NK-92 treated with Interleukin-12 subunit alpha and Interleukin-12 subunit beta, amount 100 ng/mL, for 24 hours (cell line): ENCODE data around the gene SYT12.
"Not testable (repeated sequence)": the region's sequence is repeated elsewhere in the genome, so short reads cannot be mapped to it uniquely, and the experiment has no call there.

Source experiments
- DNase-seq: peaks from one replicate; lab custom pipeline; 2025; lab: John Stamatoyannopoulos, UW

The SYT12 gene

GRCh38 chr11:66996609-66997273 lies 26.2 kb upstream of the SYT12 start:
- DNase-seq = no peak

GRCh38 chr11:66999555-66999954 lies 23.4 kb upstream of the SYT12 start:
- no peak for DNase-seq

- no peak for DNase-seq
These were observed 21.6 kb upstream of the SYT12 start for GRCh38 chr11:67001332-67001731.

DNA sequence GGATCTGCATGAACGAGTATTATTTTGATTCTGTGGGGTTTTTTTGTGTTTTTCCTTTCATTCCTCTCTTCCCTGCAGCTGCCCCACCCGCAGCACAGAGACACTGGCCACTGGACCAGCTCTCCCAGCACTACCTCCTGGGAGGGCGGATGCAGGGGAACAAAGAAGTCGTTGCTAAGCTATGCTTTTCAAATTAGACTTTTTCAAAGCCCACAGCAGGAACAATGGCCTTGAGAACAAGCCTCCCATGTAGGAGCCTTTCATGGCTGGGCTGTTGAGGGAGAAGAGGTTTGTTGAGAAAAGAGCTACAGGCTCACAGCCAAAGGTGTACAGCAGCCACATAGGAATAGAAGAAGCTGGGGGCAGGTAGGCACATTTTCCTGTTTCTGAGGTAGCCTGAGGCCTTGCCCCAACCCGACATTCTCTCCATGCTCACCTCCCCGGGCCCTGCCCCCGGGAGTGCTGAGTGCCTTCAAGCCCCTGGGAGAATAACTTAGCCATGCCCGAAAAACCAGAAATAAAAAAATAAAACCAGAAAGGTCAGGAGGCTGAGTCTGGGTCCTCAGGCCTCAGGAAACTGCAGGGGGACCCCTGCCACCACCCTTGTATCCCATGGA lies 20.5 kb upstream of the SYT12 start:
- no peak for DNase-seq

DNA sequence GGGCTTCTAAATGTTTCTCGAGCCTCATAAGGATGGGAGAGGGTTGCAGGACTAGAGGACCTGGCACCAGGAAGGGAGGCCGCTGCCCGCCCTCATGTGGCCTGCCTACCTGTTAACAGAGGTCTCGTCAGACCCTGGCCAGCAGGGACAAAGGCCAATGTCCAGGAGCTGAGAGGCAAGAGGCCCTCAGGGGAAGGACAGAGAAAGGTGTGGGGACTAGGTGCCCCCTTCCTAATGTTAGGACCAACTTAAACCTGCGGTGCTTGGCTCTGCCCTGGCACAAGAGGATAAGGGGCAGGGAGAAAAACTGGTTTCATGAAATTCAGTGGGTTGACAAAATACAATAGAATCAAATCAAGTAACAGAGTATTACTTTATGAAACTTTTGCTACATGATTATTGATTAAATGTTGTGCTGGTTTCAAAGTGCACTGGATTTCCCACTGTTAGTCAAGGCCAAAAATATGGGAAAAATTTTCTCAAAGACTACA lies 20.0 kb upstream of the SYT12 start:
- DNase-seq = no peak

DNA sequence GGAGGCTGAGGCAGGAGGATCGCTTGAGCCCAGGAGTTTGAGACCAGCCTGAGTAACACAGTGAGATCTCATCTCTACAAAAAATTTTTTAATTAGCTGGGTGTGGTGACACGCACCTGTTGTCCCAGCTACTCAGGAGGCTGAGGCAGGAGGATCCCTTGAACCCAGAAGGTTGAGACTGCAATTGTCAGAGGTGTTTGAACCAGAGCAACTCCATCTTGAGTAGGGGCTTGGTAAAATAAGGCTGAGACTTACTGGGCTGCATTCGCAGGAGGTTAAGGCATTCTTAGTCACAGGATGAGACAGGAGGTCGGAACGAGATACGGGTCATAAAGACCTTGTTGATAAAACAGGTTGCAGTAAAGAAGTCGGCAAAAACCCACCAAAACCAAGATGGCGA lies 17.7 kb upstream of the SYT12 start:
- DNase-seq = not testable (repeated sequence)

DNA sequence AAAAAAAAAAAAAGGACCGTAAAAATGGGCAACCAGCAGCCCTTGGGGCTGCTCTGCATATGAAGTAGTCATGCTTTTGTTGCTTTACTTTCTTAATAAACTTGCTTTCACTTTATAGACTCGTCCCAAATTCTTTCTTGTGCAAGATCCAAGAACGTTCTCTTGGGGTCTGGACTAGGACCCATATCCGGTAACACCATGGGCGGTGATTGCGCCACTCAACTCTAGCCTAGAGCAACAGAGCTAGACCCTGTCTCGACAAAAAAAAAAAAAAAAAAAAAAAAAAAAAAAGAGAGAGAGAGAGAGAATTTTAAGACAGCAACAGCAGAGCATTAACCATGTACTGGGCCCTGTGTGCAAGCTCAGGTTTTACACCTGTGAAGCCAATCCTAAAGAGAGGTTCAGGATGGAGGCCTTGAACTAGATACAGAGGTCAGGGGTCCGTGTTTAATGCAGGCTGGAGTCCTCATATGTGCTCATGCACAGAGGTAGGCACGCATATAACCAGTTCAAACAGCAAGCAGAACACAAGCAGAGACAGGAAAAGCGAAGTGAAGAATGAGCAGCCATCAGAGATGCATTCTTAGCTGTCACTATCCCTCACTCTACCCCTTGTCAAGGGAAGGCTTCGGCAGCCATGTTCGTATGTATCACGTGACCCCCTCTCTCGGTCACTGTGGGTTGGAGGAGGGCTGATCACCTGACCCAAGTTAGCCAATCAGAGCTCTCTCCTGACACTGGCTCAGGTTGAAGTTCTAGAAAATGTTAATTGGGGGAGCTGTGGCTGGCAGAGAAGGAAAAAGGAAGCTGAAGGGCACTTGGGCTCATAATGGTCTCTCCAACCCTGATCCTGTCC lies 16.7 kb upstream of the SYT12 start:
- DNase-seq = no peak

DNA sequence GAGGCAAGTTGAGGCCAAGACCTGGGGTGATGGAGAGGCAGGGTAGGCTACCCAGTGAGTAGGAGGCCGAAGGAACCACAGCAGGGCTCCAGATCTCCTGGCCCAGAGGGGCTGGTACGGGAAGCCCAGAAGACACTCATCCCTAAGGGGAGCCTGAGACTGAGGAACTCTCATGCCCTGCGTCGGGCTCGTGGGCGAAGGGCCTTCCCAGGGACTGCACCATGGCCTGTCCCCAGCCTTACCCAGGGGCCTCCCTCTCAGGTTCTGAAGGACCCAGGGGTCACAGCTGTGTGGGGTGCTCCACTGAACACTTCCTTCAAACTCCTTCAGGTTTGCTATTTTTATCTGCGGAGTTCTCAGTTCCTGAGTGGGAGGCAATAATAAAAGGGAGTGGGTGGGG lies 15.8 kb upstream of the SYT12 start:
- no peak for DNase-seq

GRCh38 chr11:67010296-67010905 lies 12.5 kb upstream of the SYT12 start:
- no peak for DNase-seq

DNA sequence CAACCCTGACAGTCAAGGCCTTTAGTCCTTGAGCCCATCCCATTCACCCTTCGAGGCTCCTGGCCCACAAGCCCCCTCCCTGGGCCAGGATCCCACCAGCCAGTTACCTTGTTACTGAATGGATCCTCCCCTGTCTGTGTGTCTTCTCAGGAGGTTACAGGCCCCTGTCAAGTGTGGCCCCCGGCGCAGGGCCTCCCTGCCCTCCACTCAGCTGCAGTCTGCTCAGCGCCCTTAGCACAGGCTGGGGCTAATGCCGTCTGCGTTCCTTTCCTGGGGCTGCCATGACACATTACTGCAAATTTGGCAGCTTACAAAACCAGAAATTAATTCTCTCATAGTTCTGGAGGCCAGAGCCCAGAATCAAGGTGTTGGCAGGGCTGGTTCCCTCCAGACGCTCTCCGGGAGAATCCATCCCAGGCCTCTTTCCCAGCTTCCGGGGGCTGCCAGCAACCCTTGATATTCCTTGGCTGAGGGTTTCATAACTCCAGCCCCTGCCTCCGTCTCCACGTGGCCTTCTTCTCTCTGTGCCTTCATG lies 9.4 kb upstream of the SYT12 start:
- DNase-seq = no peak

DNA sequence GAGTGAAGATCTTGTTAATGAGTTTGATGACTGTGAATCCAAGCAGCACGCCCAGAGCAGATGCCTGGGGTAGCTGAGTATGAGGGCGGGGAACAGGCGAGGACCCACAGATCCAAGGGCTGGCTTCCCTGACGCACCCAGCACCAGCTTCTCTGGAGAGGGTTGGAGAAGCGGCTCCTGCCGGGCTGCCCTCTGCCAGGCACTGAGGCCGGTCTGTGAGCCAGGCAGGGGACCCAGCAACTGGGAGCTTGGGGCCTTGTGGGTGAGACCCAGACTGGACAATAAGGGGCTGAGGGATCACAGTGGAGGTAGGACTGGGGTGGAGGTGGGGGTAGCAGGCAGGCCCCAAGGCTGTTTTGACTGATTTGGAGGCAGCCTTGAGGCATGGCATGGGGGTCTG lies 8.6 kb upstream of the SYT12 start:
- no peak for DNase-seq

DNA sequence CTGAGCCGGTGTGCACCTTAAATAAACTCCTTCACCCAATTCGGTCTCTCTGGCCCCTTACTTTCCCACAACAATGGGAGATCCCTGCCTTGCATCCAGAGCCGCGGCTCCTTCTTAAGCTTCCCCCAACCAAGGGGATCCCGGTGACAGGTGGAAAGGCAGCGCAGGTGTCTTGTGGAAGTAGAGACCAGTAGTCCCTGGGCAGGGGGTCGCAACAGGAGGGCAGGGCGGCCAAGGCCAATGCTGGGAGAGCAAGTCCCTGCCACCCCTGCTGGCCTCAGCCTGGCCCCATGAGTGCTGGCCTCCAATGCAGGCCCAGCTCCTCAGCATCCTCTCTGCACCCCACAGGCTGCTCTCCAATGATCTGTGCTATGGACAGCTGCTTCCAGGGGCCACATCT lies 7.9 kb upstream of the SYT12 start:
- DNase-seq = no peak

DNA sequence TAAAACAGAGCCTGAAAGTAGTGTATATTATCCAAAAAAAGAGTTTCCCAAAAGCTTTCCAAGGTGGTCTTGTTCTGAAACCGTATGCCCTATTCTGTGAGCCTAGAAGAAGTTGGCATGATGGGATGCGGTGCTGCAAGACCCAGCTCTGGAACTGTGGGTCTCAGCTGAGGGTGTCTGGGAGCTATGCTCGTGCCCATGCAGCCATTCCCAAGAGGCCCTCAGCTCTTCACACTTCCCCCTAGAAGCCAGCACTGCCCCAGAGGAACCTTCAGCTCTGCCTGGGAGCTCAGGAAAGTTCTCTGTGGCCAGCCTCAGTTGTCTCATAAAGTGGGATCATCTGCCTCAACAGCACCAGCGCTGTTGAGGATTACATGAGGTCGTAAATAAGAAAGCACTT lies 6.4 kb upstream of the SYT12 start:
- no peak for DNase-seq

GRCh38 chr11:67020949-67021348 lies 2.0 kb upstream of the SYT12 start:
- DNase-seq = no peak

- DNase-seq = no peak
These were observed 497 bp upstream of the SYT12 start for GRCh38 chr11:67022341-67022933.

GRCh38 chr11:67023957-67024353 lies 1.0 kb downstream of the SYT12 start:
- DNase-seq = no peak

- DNase-seq = peak; percentile 45
These were observed 1.5 kb downstream of the SYT12 start for GRCh38 chr11:67024410-67024809.

DNA sequence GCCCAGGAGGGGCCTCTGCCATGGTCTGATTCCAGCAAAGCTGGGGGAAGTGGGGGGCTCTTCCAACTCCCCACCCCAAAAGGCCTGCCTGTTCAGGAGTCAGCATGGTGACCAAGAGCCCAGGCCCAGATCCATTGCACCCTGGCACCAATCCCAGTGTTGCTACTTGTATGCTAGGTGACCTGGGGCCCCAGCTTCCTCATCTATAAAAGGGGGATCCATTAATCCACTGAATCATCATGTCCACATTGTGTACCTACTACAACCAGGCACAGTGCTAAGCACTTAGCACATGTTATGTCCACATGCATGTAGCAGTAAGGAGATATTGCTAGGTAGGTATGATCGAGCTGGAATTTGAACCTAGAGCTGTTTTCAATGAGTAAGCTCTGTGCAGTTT lies 2.0 kb downstream of the SYT12 start:
- DNase-seq = no peak

DNA sequence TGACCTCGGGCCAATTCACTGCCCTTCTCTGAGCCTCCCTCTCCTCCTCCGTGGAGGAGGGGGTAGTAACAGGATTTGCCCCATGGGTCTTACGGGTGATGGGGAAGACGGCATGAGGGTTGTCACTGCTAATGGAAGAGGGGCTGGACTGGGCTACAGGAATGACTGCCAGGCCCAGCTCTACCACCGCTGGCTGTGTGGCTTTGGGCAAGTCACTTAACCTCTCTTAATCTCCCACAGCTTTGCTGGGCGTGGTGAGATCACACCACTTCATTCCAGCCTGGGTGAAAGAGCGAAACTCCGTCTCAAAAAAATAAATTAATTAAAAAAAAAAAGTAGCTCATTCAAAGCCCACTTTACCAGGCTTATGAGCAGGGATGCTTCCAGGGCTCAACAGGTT lies 2.8 kb downstream of the SYT12 start:
- no peak for DNase-seq

GRCh38 chr11:67026941-67027340 lies 4.0 kb downstream of the SYT12 start:
- no peak for DNase-seq

DNA sequence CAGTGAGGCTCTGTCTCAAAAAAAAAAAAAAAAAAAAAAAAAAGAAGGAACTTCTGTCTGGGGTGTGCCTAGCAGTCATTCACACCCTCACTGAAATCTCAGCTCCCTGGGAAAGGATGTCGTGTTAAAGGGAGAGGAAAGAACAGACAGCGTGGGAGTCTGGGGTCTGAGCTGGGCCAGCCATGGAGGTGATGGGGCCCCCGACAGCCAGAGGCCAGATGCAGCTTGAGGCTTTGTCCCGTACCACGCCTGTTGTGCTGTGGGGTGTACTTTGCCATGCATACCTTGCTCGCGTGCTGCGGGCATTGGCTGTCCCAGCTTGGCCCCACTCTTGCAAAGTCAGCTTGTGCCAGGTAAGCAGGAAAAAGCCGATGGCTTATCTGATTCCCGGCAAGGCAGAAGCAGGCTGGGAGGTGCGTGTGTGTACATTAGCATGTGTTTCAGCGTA lies 4.6 kb downstream of the SYT12 start:
- DNase-seq = no peak
